Suppressor macrophage treated with lipopolysaccharide for 4 hours (primary cell): ENCODE data around the gene CNKSR3.

Experiments
- DNase-seq: peaks from one replicate; pipeline ENCODE4 v3.0.0-alpha.2; 2020

Gene CNKSR3

GRCh38 chr6:154377726-154378125 is 132.8 kb downstream of the CNKSR3 start:
- DNase-seq, result no peak

GRCh38 chr6:154373971-154374370 is 136.5 kb downstream of the CNKSR3 start:
- no peak for DNase-seq

GRCh38 chr6:154371281-154371680 is 139.2 kb downstream of the CNKSR3 start:
- peak; percentile 33 for DNase-seq

DNA sequence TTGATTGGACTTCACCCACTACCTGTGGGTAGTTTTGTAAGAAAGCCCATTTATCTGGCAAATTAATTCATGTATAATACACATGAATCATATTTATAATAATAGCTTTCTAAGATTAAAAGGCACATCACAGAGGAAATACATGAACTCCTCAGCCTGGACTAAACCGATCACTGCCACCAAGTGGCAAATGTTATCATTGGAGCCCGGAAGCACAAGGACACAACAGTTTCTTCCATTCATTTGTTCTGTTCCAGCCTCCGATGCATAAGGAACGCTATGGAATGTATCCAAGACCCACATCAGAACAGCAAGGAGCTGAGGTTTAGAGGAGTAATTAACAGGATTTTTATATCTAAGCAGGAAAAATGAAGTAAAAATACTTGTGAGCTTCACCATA is 139.9 kb downstream of the CNKSR3 start:
- peak; percentile 53 for DNase-seq

- peak; percentile 69 for DNase-seq
Measured at GRCh38 chr6:154367839-154368695, 142.4 kb downstream of the CNKSR3 start.

DNA sequence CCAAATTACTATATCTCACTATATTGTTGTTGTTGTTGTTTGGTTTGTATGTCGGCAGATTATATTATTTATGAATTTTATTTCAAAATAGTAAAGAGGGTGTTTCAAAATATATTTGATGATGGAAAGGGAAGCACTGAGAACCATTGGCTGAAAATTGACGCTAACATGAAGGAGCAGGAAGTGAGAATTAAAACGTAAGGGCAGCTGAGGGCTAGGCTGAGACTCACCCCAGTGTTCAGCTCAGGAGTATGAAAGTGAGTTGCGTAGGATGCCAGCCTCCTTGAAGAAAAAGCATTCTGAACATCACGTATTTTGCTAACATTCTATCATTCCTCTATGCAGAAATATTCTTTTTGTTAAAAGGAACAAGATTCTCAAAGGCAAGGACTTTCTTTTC is 143.1 kb downstream of the CNKSR3 start:
- DNase-seq, result peak; percentile 46

DNA sequence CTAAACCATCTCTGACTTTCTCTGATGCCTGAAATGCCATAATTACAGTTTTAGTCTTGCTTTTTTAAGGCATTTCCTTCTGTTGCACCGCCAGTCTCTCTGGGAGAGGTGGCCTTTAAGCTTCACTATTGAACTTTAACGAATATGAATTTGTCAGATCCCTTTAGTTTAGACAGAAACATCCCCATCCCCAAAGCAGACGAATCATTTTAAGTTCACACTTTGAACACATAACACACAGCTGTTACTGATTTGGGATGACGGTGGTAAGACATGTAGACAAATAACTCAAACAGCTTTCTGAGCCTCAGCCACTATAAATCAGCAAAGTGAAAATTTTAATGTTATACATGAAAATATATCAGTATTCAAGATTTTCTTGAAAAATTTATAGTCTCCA is 146.7 kb downstream of the CNKSR3 start:
- no peak for DNase-seq

DNA sequence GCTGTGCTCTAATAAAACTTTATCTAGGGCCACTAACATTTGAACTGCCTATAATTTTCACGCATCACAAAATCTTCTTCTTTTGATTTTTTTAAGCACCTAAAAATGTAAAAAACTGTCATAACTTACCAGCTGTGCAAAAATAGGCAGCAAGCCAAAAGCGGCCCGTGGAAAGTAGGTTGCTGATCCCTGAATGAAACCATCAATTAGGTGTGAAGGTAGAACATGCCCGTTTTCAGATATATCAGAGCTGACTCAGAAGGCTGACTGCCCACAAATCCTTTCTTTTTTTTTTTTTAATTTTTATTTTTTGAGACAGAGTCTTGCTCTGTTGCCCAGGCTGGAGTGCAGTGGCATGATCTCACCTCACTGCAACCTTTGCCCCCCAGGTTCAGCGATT is 149.0 kb downstream of the CNKSR3 start:
- DNase-seq, result no peak

DNA sequence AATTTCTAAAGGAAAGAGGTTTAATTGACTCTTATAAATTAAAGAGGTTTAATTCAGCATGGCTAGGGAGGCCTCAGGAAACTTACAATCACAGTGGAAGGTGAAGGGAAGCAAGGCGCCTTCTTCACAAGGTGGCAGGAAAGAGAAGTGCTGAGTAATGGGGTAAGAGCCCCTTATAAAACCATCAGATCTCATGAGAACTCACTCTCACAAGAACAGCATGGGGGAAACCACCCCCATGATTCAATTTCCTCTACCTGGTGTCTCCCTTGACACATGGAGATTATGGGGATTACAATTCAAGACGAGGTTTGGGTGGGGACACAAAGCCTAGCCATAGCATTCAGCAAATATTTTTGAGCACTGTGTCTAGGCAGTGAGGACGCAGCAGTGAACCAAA is 150.0 kb downstream of the CNKSR3 start:
- no peak for DNase-seq

DNA sequence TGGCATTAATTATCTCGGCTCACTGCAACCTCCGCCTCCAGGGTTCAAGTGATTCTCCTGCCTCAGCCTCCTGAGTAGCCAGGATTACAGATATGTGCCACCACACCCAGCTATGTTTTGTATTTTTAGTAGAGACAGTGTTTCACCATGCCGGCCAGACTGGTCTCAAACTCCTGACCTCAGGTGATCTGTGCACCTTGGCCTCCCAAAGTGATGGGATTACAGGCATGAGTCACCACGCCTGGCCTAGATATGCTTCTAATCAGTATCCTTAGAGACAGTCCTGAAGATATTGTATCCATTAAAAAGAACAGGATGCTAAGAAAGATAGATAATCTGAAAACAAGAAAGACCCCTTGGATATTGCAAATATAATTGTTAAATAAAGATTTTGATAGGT is 150.8 kb downstream of the CNKSR3 start:
- DNase-seq, result no peak

DNA sequence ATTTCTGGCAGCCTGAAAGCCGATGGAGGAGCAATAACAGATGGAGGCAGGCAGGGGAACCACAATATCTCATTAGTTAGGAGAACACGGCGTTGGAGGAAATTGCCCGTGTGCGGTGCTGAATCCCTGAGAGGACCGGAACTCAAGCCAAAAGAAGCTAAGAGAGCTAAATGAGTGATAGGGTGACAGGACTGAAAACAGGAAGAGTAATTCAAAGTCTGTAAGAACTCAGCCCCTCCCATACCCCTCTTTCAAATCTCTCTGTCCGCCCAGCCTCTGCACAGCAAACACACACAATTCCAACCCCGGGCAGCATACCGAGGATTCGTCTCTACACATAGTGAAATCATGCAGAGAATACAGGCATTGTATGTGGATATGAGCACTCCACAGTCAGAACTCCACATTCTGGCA is 151.3 kb downstream of the CNKSR3 start:
- peak; percentile 44 for DNase-seq

DNA sequence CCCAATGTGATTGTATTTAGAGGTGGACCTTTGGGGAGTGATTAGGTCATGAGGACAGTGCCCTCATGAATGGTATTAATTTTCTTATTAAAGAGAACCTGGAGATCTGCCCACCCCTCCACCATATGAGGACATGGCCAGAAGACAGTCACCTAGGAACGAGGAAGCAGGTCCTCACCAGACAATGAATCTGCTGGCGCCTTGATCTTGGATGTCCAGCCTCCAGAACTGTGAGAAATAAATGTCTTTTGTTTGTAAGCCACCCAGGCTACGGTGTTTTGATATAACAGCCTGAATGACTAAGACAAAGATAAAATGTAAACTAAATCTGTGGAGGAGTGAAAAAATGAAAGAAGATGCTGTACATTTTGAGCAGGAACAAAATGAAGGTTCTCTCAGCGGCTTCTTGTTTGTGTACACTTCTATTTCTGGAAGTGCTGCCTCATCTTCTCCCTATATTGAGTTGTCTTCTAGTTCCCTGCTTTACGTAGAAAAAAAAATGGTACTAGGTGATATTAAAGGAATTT is 152.4 kb downstream of the CNKSR3 start:
- no peak for DNase-seq

DNA sequence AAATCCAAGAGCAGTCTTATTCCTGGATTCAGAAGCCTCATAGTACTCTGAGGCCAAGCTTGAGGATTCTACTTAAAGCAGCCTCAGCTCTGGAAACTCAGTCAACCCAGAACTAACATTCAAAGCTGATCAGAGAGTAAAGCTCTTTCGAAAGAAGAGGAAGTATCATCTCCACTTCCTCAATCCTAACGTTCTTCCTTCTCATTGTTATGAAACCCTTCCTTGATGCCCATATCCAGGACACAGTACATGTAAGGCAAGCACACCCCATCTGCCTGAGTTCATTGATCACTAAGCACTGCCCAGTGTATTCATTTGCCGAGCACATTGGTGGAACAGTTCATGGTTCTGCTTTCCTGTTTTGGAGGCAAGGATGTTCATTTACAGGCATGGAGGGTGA is 153.8 kb downstream of the CNKSR3 start, which contains the start of gene IPCEF1:
TSS of gene IPCEF1 (minus strand) at position 114 of the 400 bp plus-strand sequence. CDS start 90,856 bp downstream, outside the sequence.
- peak; percentile 83 for DNase-seq

DNA sequence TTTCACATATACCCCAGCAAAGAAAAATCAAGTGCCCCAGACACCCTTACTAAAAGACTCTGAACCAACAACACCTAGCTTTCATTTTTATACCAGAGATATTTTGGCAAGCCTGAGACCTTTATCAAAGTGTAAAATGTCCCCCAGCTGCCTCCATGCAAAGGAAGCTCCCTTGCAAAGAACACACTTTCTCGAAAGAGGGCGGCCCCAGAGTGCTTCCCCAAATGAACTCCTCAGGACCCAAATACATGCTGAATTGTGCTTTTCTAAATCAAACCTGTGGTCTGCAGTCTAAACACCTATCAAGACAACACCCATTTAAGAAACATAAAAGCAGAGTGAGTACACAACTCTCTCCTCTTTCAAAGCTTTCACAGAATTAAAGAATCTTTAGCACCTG is 154.4 kb downstream of the CNKSR3 start:
- DNase-seq, result no peak

DNA sequence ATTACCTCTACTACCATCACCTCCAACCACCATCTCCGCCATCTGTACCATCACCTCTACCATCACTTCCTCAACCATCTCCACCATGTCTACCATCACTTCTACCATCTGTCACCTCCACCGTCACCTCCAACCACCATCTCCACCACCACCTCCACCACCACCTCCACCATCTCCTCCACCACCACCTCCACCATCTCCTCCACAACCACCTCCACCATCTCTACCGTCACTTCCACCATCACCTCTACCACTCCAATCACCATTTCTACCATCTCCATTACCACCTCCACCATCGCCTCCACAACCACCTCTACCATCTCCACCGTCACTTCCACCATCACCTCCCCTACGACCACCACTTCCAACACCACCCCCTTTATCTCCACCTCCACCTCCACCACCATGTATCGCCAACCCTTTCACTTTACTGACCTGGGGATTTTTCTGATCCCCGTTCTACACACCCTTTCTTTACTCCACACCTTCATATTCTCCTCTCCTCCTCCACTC is 156.2 kb downstream of the CNKSR3 start:
- no peak for DNase-seq

DNA sequence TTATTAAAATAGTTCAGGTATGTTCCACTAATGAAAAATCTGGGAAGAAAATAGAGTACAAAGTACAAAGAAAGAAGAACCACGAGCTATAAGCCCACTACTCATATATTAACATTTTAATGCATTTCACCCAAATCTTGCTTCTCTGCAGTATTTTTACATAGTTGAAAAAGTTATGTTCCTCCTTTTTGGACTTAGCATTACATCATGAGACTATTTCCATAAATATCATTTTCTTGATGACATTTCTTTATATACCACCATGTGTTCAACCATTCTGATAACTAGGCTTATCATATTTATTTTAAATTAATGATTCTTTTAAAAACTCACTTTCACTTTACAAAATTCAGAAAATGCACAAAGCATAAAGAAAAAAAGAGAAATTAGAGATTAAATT is 156.9 kb downstream of the CNKSR3 start:
- DNase-seq, result no peak

GRCh38 chr6:154352898-154353585 is 157.4 kb downstream of the CNKSR3 start:
- DNase-seq, result peak; percentile 85

- DNase-seq, result no peak
Measured at GRCh38 chr6:154350293-154350692, 160.2 kb downstream of the CNKSR3 start.

GRCh38 chr6:154347981-154348380 is 162.5 kb downstream of the CNKSR3 start:
- DNase-seq, result no peak

DNA sequence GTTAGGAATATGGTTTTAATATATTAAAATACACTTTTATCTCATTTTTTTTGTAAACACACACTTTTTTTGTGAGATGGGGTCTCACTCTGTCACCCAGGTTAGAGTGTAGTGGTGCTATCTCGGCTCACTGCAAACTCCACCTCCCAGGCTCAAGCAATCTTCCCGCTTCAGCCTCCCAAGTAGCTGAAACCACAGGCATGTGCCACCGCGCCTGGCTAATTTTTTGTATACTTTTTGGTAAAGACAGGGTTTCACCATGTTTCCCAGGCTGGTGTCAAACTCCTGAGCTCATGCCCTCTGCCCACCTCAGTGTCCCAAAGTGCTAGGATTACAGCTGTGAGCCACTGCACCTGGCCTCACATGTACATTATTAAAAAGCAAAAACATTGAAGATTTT is 164.7 kb downstream of the CNKSR3 start:
- no peak for DNase-seq

DNA sequence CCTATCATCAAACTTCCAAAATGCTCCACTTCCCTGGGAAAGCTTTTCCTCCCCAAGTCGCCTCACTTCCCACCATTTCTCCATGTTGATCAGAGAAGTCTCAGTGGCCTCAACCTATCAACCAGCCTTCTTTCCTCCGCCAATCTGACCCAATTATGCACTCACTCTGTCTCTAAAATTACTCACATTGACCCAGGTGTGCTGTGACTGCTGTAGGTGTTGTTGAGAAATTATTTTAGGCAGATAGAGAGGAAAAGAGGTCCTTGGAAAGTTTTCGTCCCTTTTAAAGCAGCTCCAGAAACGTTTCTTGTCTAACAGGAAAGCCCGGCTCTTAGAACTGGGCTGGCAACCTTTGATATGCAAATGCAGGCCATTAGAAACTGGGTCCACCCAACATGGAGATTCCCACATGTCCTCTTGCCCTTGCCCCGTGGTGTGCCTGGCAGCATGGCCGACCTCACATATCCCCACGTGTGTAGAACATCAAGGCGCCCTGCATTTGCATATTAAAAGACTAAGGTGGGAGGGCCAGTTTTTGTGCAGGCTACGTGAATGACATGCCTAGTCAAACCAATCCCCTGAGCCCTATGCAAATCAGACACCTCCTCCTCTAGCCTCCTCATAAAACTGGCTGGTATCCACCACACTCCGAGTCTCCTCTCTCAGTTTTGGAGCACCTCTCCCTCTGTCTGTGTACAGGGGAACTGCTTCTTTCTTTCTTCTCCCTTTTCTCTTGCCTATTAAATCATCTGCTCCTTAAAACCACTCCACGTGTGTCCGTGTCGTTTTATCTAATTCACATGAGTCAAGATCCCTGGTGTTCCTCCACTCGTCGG is 166.8 kb downstream of the CNKSR3 start:
- no peak for DNase-seq

DNA sequence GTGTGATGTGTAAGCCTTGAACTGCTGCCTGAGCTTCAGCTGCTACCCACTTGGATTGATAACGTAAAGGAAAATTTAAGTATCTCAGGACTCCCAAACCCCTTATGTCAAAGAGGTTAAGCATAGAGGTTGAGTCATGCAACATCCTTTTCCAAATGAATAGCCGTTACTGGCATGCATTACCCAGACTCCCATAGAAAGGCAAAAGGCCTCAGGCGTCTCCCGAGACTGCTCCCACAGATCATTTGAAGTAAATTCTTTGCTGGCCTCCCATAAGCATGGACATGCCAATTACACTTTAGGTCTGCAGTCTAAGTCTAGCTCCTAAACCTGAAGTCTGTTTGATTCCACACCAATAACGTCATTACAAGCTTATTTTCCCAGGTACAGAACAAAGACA is 168.6 kb downstream of the CNKSR3 start:
- DNase-seq, result no peak

DNA sequence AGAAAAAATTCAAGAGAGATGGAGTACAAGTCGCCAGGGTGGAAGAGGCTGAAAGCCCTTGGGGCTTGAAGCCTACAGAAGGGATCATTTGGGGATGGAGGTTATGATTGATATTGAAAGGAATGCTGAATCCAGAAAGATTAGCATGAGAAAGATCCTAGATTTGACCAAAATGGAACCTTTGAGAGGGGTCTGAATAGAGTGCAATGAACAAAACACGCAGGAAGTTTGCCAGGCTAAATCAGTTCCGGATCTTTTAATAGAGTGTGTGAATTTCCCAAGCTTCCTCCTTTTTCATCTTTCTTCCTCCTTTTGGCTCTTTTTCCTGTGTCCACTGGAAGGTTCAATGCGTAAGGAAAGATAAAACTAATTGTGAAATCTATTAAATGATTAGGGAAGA is 169.1 kb downstream of the CNKSR3 start:
- peak; percentile 54 for DNase-seq
